K562 (cell line): ENCODE measurements around the gene LSM8. TPM values are rescaled to one million over a fixed set of nuclear protein-coding genes. Genes with fewer than 3 reads are reported as not detected.
A peak's percentile ranks its signal among the peaks of the same experiment; 100 is the strongest.

Source experiments
- ATAC-seq: fragments of 200-7000 bp; cut with Tn5 transposase; 3 replicates; pipeline ENCODE4 v1.9.1; 2020; ENCODE audit warnings: moderate library complexity
- Bru-seq: library from RNA; stranded (reverse); fragments of 400-500 nt; gene quantifications from one replicate; lab custom pipeline; 2021; lab: Mats Ljungman, UMichigan
- BruChase-seq, 2 experiments: library from RNA; stranded (reverse); fragments of 400-500 nt; gene quantifications; one replicate each; lab custom pipeline; 2021; lab: Mats Ljungman, UMichigan
- BruUV-seq: library from RNA; stranded (reverse); fragments of 400-500 nt; replicated peaks from 2 replicates; lab custom pipeline; 2021; lab: Mats Ljungman, UMichigan
- CTCF ChIA-PET: fragments of 300-600 bp; formaldehyde crosslinking; extraction: SDS; loops from one replicate; lab custom pipeline; 2021; ENCODE audit warnings: low intra/inter-chr PET ratio; lab: Yijun Ruan, JAX
- POLR2A ChIA-PET: fragments of 300-600, 350-650 bp; sonication (Branson Sonifier 250); formaldehyde crosslinking; extraction: SDS; loops from one replicate; lab custom pipeline; 2021; ENCODE audit warnings: antibody characterized with exemption, inconsistent platforms; lab: Yijun Ruan, JAX
- DNase-seq, 4 experiments: peaks; one replicate each; pipeline versions ENCODE4 v3.0.0 to v3.0.0-alpha.2; 2011 to 2018; ENCODE audit warnings: low spot score in 3 of 4, mixed read lengths in 3 of 4; ENCODE audit errors: extremely low read depth in 1 of 4
- FAIRE-seq: peaks from 2 replicates; lab custom pipeline; 2011; peaks lifted over from hg19 to GRCh38; lab: Jason Lieb, UNC
- H2AFZ ChIP-seq: 2 replicates; pipeline ENCODE4 v1.6.0; 2011; ENCODE audit warnings: low read depth, low read length, control low read depth, inconsistent platforms
- H3K27ac ChIP-seq: fragments of 200-600 bp; 3 replicates; pipeline ENCODE4 v1.8.0; 2011; ENCODE audit warnings: low read depth, mild to moderate bottlenecking, control low read depth, inconsistent platforms, low read length, moderate library complexity, mixed read lengths; ENCODE audit errors: extremely low read depth
- H3K27me3 ChIP-seq, 2 experiments: fragments of 300-600 bp in 1 of 2; 2 replicates in 1 of 2; 3 replicates in 1 of 2; pipeline versions ENCODE4 v1.6.0 to v1.8.0; 2011; ENCODE audit warnings: inconsistent platforms in 2 of 2, low read length in 2 of 2, mild to moderate bottlenecking in 1 of 2, mixed read lengths in 1 of 2, moderate library complexity in 1 of 2; ENCODE audit not compliant: control insufficient read depth in 2 of 2, insufficient read depth in 2 of 2
- H3K36me3 ChIP-seq: fragments of 300-600 bp; 3 replicates; pipeline ENCODE4 v1.8.0; 2011; ENCODE audit warnings: mild to moderate bottlenecking, low read length, inconsistent platforms; ENCODE audit not compliant: control insufficient read depth, insufficient read depth
- H3K4me1 ChIP-seq, 2 experiments: fragments of 200-600 bp in 1 of 2; replicated peaks in 1 of 2; 2 replicates in 1 of 2; 3 replicates in 1 of 2; pipeline versions ENCODE4 v1.5.1 to v1.8.0; 2011; ENCODE audit warnings: inconsistent platforms in 2 of 2, low read length in 2 of 2, mild to moderate bottlenecking in 1 of 2, mixed read lengths in 1 of 2, moderate library complexity in 1 of 2; ENCODE audit not compliant: control insufficient read depth in 2 of 2, insufficient read depth in 2 of 2
- H3K4me2 ChIP-seq: 2 replicates; pipeline ENCODE4 v1.6.1; 2011; ENCODE audit warnings: low read length, control low read depth, inconsistent platforms, mixed read lengths; ENCODE audit not compliant: insufficient read depth
- H3K4me3 ChIP-seq: fragments of 200-600 bp; sonication (generic), shearing (Covaris generic); 2 replicates; pipeline ENCODE4 v1.5.1; 2016; ENCODE audit warnings: control low read depth, inconsistent platforms
- H3K79me2 ChIP-seq: fragments of 200-600 bp; 3 replicates; pipeline ENCODE4 v1.8.0; 2011; ENCODE audit warnings: low read length, inconsistent platforms; ENCODE audit not compliant: control insufficient read depth, insufficient read depth
- H3K9ac ChIP-seq, 2 experiments: 2 replicates each; pipeline versions ENCODE4 v1.6.0 to v1.6.1; 2011; ENCODE audit warnings: low read depth in 2 of 2, low read length in 2 of 2, control low read depth in 1 of 2, inconsistent platforms in 1 of 2, mild to moderate bottlenecking in 1 of 2, mixed read lengths in 1 of 2; ENCODE audit not compliant: insufficient read depth in 1 of 2
- H3K9me1 ChIP-seq: one replicate; pipeline ENCODE4 v1.6.0; 2011; ENCODE audit warnings: inconsistent platforms, mild to moderate bottlenecking, low read length, moderate library complexity; ENCODE audit not compliant: control insufficient read depth, insufficient read depth
- H3K9me3 ChIP-seq: replicated peaks from 2 replicates; pipeline ENCODE4 v1.5.1; 2011; ENCODE audit warnings: low read depth, low read length, inconsistent platforms; ENCODE audit not compliant: control insufficient read depth, insufficient read depth
- H4K20me1 ChIP-seq: replicated peaks from 2 replicates; pipeline ENCODE4 v1.6.1; 2011; ENCODE audit warnings: low read length, inconsistent platforms, mixed read lengths; ENCODE audit not compliant: control insufficient read depth, insufficient read depth
- CAMTA2 ChIP-seq: fragments of 250-450 bp; sonication (Bioruptor Pico); conservative IDR thresholded peaks from 2 replicates; pipeline ENCODE4 v1.5.1; 2022
- CTCFL ChIP-seq: IDR thresholded peaks from 2 replicates; pipeline ENCODE4 v1.6.1; 2011; ENCODE audit warnings: borderline replicate concordance, low read depth, mild to moderate bottlenecking, moderate library complexity, low read length; ENCODE audit not compliant: insufficient read depth, poor library complexity, severe bottlenecking
- FUS ChIP-seq: fragments of 200-400 bp; formaldehyde crosslinking; optimal IDR thresholded peaks from 2 replicates; pipeline ENCODE3; 2017; ENCODE audit warnings: low read depth, low read length
- RAD51 ChIP-seq: fragments of 450-650 bp; IDR thresholded peaks from 2 replicates; pipeline ENCODE4 v1.7.1; 2016; ENCODE audit warnings: low read depth, mild to moderate bottlenecking, borderline replicate concordance
- ZBTB33 ChIP-seq: sonication (generic); formaldehyde crosslinking; IDR thresholded peaks from 2 replicates; pipeline ENCODE4 v1.8.1; 2023; ENCODE audit warnings: mild to moderate bottlenecking, missing genetic modification reagents
- ZNF263 ChIP-seq: sonication (generic); formaldehyde crosslinking; IDR thresholded peaks from 2 replicates; pipeline ENCODE4 v1.8.0; 2022; ENCODE audit warnings: mild to moderate bottlenecking, missing genetic modification reagents, borderline replicate concordance
- ZNF41 ChIP-seq: fragments of 250-450 bp; sonication (Bioruptor Pico); conservative IDR thresholded peaks from 2 replicates; pipeline ENCODE4 v1.4.0; 2020; ENCODE audit warnings: mild to moderate bottlenecking
- WGBS: fragments of 100-300 bp; shearing (Covaris generic); methylation state at CpG from one replicate; pipeline ENCODE4 v1.1.6; 2016; ENCODE audit warnings: low coverage, mixed read lengths; ENCODE audit not compliant: insufficient coverage; ENCODE audit errors: missing lambda C conversion rate; 5-methylcytosine and 5-hydroxymethylcytosine counted together
- in situ Hi-C: fragments of 300-500 bp; cut with MboI; formaldehyde crosslinking; loops from 4 replicates; pipeline ENCODE4 v1.15.0; 2018; ENCODE audit warnings: inconsistent platforms, mixed read lengths
- intact Hi-C: fragments of 100-400 bp; cut with micrococcal nuclease; formaldehyde crosslinking; loops from 2 replicates; pipeline ENCODE4 v1.14.2; 2022
- long read RNA-seq, 3 experiments: library from polyadenylated mRNA in 2 of 3; library from RNA in 1 of 3; unstranded in 2 of 3; stranded (forward) in 1 of 3; transcript quantifications; one replicate each; pipeline ENCODE4 v2.0.0, GENCODE V29; 2019 to 2022
- polyA minus RNA-seq, 3 experiments: library from RNA; depleted of rRNA, polyadenylated mRNA; stranded (reverse); fragments of >200 nt; gene quantifications; 2 replicates each; pipeline ENCODE4 v1.2.3, GENCODE V29; 2011
- polyA plus RNA-seq, 8 experiments: library from polyadenylated mRNA; depleted of rRNA in 4 of 8; stranded (reverse) in 5 of 8; unstranded in 3 of 8; fragments of >200 nt; fragmentation: Nextera tagmentation in 2 of 8; fragmentation: Illumina TruSeq in 1 of 8; extraction: Ambion mirVana in 2 of 8; extraction: Trizol in 1 of 8; gene quantifications; 2 replicates each; pipeline versions ENCODE4 v1.2.1 to v1.2.3, GENCODE V29; 2011 to 2014; ENCODE audit warnings: inconsistent platforms in 1 of 8, missing spikeins in 1 of 8
- total RNA-seq, 7 experiments: library from RNA; depleted of rRNA in 6 of 7; stranded (reverse); fragments of >200 nt in 6 of 7; fragmentation: Illumina TruSeq in 2 of 7; extraction: Trizol in 2 of 7; gene quantifications; 2 replicates each; pipeline versions ENCODE4 v1.2.1 to v1.2.3, GENCODE V29; 2011 to 2021; ENCODE audit warnings: low replicate concordance in 1 of 7
- TF ChIP-seq, protein P1 (sequence below): sonication (generic); formaldehyde crosslinking; IDR thresholded peaks from 2 replicates; pipeline ENCODE4 v1.8.0; 2022; ENCODE audit warnings: mild to moderate bottlenecking, missing genetic modification reagents

LSM8 gene
- total RNA-seq (2011; cell fraction: chromatin; rRNA removed; ENCODE audit: low replicate concordance) = 42.0 and 104 TPM in 2 replicates
- 33.5 and 39.6 TPM in 2 replicates for total RNA-seq (2011; cell fraction: nucleolus; rRNA removed)
- total RNA-seq (2011; cell fraction: nucleoplasm; rRNA removed) = 75.8 and 152 TPM in 2 replicates
- total RNA-seq (2014; rRNA removed) = 116 and 204 TPM in 2 replicates
- 164 and 185 TPM in 2 replicates for total RNA-seq (2014; rRNA removed; fragmentation: Illumina TruSeq; extraction: Trizol)
- 165 and 180 TPM in 2 replicates for total RNA-seq (2015; rRNA removed; fragmentation: Illumina TruSeq; extraction: Trizol)
- 79.6 and 81.5 TPM in 2 replicates for total RNA-seq (2021)
- 81.6 and 131 TPM in 2 replicates for polyA plus RNA-seq (2011; rRNA removed)
- 80.4 and 165 TPM in 2 replicates for polyA plus RNA-seq (2011; cell fraction: cytosol; rRNA removed)
- 54.8 and 56.2 TPM in 2 replicates for polyA plus RNA-seq (2011; cell fraction: nucleus; rRNA removed)
- polyA plus RNA-seq (2012) = 123 and 124 TPM in 2 replicates
- polyA plus RNA-seq (2014; fragmentation: Illumina TruSeq; extraction: Trizol) = 167 and 196 TPM in 2 replicates
- 100 to 1,000 TPM; 192 to 243 TPM for polyA plus RNA-seq (2014; fragmentation: Nextera tagmentation; extraction: Ambion mirVana)
- polyA plus RNA-seq (2014; rRNA removed) = 288 and 340 TPM in 2 replicates
- polyA minus RNA-seq (2011; rRNA and poly(A)+ RNA removed) = 120 and 164 TPM in 2 replicates
- 15.2 and 19.8 TPM in 2 replicates for polyA minus RNA-seq (2011; cell fraction: cytosol; rRNA and poly(A)+ RNA removed)
- polyA minus RNA-seq (2011; cell fraction: nucleus; rRNA and poly(A)+ RNA removed) = 39.4 and 59.6 TPM in 2 replicates
- Bru-seq, nascent RNA = percentile 98 among the genes with signal in this experiment
- BruChase-seq, experiment 1, labeled RNA remaining after a 2-hour chase = percentile 99 among the genes with signal in this experiment
- percentile 98 among the genes with signal in this experiment for BruChase-seq, experiment 2, labeled RNA remaining after a 6-hour chase
- long read RNA-seq, experiment 1, transcript LSM8-201 (4 exons, 1,305 nt) = major isoform, 110 of 167 reads
- long read RNA-seq, experiment 1, transcript LSM8-203 (3 exons, 1,920 nt) = minor isoform, 9 of 167 reads
- long read RNA-seq, experiment 1, partial matches to known transcripts = 23 of 167 reads
- long read RNA-seq, experiment 1, other reads (novel, unspliced or antisense) = 25 of 167 reads
- long read RNA-seq, experiment 2, transcript LSM8-201 (4 exons, 1,305 nt) = major isoform, 70 of 98 reads
- long read RNA-seq, experiment 2, partial matches to known transcripts = 6 of 98 reads
- long read RNA-seq, experiment 2, other reads (novel, unspliced or antisense) = 18 of 98 reads
- long read RNA-seq, experiment 3, transcript LSM8-201 (4 exons, 1,305 nt) = major isoform, 85 of 108 reads
- long read RNA-seq, experiment 3, partial matches to known transcripts = 0 of 108 reads
- long read RNA-seq, experiment 3, other reads (novel, unspliced or antisense) = 23 of 108 reads

DNA sequence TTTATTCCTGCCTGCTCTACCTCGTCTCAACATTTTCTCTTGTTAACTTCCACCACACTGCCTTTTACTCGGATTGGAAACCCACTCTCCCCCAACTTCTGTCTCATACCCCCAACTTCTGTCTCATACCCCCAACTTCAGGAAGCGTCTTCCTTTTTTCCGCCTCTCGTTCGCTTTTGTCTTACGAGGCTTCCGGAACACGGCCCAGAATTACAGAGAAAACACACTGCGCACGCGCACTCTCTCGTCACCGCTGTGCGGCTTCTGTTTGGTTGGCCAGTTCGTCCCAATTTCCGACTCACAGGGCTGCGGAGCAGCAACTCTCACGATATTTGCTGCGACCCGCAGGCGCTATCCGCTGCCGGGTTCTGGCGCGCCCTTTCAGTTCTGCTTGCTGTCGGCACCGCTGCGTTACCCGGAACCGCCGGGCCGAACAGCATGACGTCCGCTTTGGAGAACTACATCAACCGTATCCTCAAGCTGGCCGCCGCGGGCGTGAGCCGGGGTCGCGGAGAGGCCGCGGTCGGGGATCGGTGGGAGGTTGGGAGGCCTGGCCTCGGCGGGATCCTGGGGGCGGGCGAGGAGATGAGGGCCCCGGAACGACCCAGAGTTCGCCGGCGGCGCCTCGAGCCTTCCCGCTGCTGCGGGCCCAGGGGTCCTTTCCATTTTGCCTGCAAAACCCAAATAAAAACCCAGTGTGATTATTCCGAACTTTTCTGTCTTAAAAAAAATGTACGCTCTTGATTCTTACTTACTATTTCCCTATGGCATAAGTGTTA is at the start of gene LSM8:
Gene LSM8 (plus strand): TSS at position 379 of the 779 bp plus-strand sequence. CDS start 60 bp downstream, at position 439.
- BruUV-seq = no TSS peak
- Histone ChIP-seq H3K27ac (peak within 1 kb of the TSS; percentile 90), H3K79me2 (peaks cover 57% of the 10 kb centered on the region), H3K4me1 (peaks cover 4 to 7% of the 10 kb centered on the region in 2 experiments; a peak in 2 of 5 replicates), H3K4me3 (peak within 1 kb of the TSS; percentile 68), H3K9me1 (no peaks in the 10 kb centered on the region), H4K20me1 (no peaks in the 10 kb centered on the region), H3K9me3 (no peaks in the 10 kb centered on the region), H3K36me3 (peaks cover 34% of the 10 kb centered on the region), H2AFZ (peak within 1 kb of the TSS; percentile 92), H3K27me3 (no peaks in the 10 kb centered on the region), H3K4me2 (peak within 1 kb of the TSS; percentile 96), H3K9ac (peak within 1 kb of the TSS; percentile 95 to 99)
- intact Hi-C loops = loop anchor here (10.0 kb wide), 2 partner anchors 1229 to 1969 kb away; partner anchors contain the start of genes ST7 and TES
- under 1% methylated on average over 62 of the region's 62 CpGs for WGBS
- in situ Hi-C loops = loop anchor here (25.0 kb wide), 1 partner anchor 1222 kb away; the partner anchor contains the start of gene ST7
- POLR2A ChIA-PET = interaction anchor here (1.0 to 1.2 kb wide), 2 partner anchors 9 to 11 kb away, joined by 3 to 5 read pairs; no protein-coding TSS in a partner anchor
- ATAC-seq (peak; percentile 95), DNase-seq (peak; percentile 93 to 100 (median 95)), FAIRE-seq (peak; percentile 98)
- CTCF ChIA-PET = no interaction called here
- no peak for TF ChIP-seq ZNF41 (CRISPR knock-in tag)
- no peak for TF ChIP-seq CTCFL
- TF ChIP-seq ZBTB33 = peak; percentile 35; the same call in 1 of the 2 replicates
- no peak for TF ChIP-seq CAMTA2
- no peak; the same call in 1 of the 2 replicates for TF ChIP-seq ZNF263 (CRISPR knock-in tag)
- TF ChIP-seq, protein P1, sequence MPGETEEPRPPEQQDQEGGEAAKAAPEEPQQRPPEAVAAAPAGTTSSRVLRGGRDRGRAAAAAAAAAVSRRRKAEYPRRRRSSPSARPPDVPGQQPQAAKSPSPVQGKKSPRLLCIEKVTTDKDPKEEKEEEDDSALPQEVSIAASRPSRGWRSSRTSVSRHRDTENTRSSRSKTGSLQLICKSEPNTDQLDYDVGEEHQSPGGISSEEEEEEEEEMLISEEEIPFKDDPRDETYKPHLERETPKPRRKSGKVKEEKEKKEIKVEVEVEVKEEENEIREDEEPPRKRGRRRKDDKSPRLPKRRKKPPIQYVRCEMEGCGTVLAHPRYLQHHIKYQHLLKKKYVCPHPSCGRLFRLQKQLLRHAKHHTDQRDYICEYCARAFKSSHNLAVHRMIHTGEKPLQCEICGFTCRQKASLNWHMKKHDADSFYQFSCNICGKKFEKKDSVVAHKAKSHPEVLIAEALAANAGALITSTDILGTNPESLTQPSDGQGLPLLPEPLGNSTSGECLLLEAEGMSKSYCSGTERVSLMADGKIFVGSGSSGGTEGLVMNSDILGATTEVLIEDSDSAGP (CRISPR knock-in tag) = no peak
- no peak for TF ChIP-seq RAD51
- TF ChIP-seq FUS = no peak
